Endodermal cell (in vitro differentiated cells): ENCODE results near the gene ZNF423. TPM values are rescaled to one million over a fixed set of nuclear protein-coding genes. Genes with fewer than 3 reads are reported as not detected.

ENCODE experiments used
- DNase-seq: peaks from one replicate; pipeline ENCODE4 v3.0.0-alpha.2; 2017
- H3K27ac ChIP-seq: 2 replicates; pipeline ENCODE4 v1.5.1; 2013; ENCODE audit warnings: mild to moderate bottlenecking, low read depth, low read length, moderate library complexity
- H3K27me3 ChIP-seq: 2 replicates; pipeline ENCODE4 v1.6.1; 2013; ENCODE audit warnings: mild to moderate bottlenecking, low read length, moderate library complexity; ENCODE audit not compliant: insufficient read depth, control insufficient read depth, poor library complexity, severe bottlenecking
- H3K36me3 ChIP-seq: 2 replicates; pipeline ENCODE4 v1.7.0; 2013; ENCODE audit warnings: mild to moderate bottlenecking, low read length, moderate library complexity; ENCODE audit not compliant: control insufficient read depth, insufficient read depth
- H3K4me1 ChIP-seq: one replicate; pipeline ENCODE4 v1.7.0; 2013; ENCODE audit warnings: low read length; ENCODE audit not compliant: control insufficient read depth, insufficient read depth
- H3K4me3 ChIP-seq: 2 replicates; pipeline ENCODE4 v1.5.1; 2013; ENCODE audit warnings: mild to moderate bottlenecking, low read length, moderate library complexity
- H3K9ac ChIP-seq: 2 replicates; pipeline ENCODE4 v1.6.1; 2013; ENCODE audit warnings: mild to moderate bottlenecking, low read length, moderate library complexity; ENCODE audit not compliant: poor library complexity, severe bottlenecking; ENCODE audit errors: extremely low read depth
- H3K9me3 ChIP-seq: 2 replicates; pipeline ENCODE4 v1.6.1; 2013; ENCODE audit warnings: mild to moderate bottlenecking, low read length, moderate library complexity; ENCODE audit not compliant: control insufficient read depth
- H3K27ac Mint-ChIP-seq: 2 replicates; pipeline ENCODE4 v1.8.0; 2020; ENCODE audit warnings: mixed read lengths
- H3K27me3 Mint-ChIP-seq: 2 replicates; pipeline ENCODE4 v1.8.0; 2021; ENCODE audit warnings: mild to moderate bottlenecking, mixed read lengths; ENCODE audit not compliant: insufficient read depth
- H3K36me3 Mint-ChIP-seq: 2 replicates; pipeline ENCODE4 v1.8.0; 2020; ENCODE audit warnings: low read depth, mixed read lengths
- H3K4me1 Mint-ChIP-seq: 2 replicates; pipeline ENCODE4 v1.8.0; 2020; ENCODE audit warnings: mixed read lengths
- H3K4me3 Mint-ChIP-seq: 2 replicates; pipeline ENCODE4 v1.8.0; 2020; ENCODE audit warnings: mild to moderate bottlenecking, moderate library complexity, mixed read lengths
- H3K9me3 Mint-ChIP-seq: 2 replicates; pipeline ENCODE4 v1.8.0; 2020; ENCODE audit warnings: mild to moderate bottlenecking, mixed read lengths
- CTCF ChIP-seq: fragments of 200-600 bp; sonication (generic); conservative IDR thresholded peaks from 2 replicates; pipeline ENCODE4 v1.5.0; 2021; ENCODE audit warnings: antibody characterized with exemption, mild to moderate bottlenecking
- WGBS, 2 experiments: methylation state at CpG; one replicate each; pipeline versions ENCODE4 v1.1.5 to v1.1.7; 2013; ENCODE audit warnings: missing lambda C conversion rate in 2 of 2, mixed read lengths in 1 of 2; ENCODE audit not compliant: insufficient coverage in 1 of 2, insufficient read length in 1 of 2; 5-methylcytosine and 5-hydroxymethylcytosine counted together
- total RNA-seq, 2 donors: library from RNA; stranded (reverse); fragmentation: NEBNext Ultra II Directional in 1 of 2; extraction: Animal tissue kit (Norgen Biotek cat#: 25700) in 1 of 2; gene quantifications; 2 replicates in 1 of 2; 3 replicates in 1 of 2; pipeline ENCODE4 v1.2.1, GENCODE V29; 2021

ZNF423 gene
- total RNA-seq, 2 donors from 2014 or later, result 30.3 to 41.9 TPM

GRCh38 chr16:49658531-49658930 lies 197.4 kb downstream of the ZNF423 start:
- Mint-ChIP-seq H3K9me3 (no peaks in the 10 kb centered on the region), H3K4me1 (peaks cover 5% of the 10 kb centered on the region), H3K27me3 (no peaks in the 10 kb centered on the region), H3K4me3 (no peak overlapping the region), H3K36me3 (no peaks in the 10 kb centered on the region), H3K27ac (no peak overlapping the region)
- no peaks in the 10 kb centered on the region for H3K4me1 ChIP-seq
- H3K27ac ChIP-seq, result no peak overlapping the region
- H3K27me3 ChIP-seq, result no peaks in the 10 kb centered on the region
- H3K9ac ChIP-seq, result no peak overlapping the region
- no peaks in the 10 kb centered on the region for H3K9me3 ChIP-seq
- H3K4me3 ChIP-seq, result no peak overlapping the region
- DNase-seq, result no peak
- TF ChIP-seq CTCF, result no peak
- no peaks in the 10 kb centered on the region for H3K36me3 ChIP-seq
- WGBS, 2 experiments, result 75 to 88% methylated on average over 2 to 8 of the region's 8 CpGs

- Mint-ChIP-seq H3K4me1 (peaks cover 5% of the 10 kb centered on the region), H3K27me3 (no peaks in the 10 kb centered on the region), H3K36me3 (no peaks in the 10 kb centered on the region), H3K27ac (no peak overlapping the region), H3K4me3 (no peak overlapping the region), H3K9me3 (no peaks in the 10 kb centered on the region)
- no peak for TF ChIP-seq CTCF
- Histone ChIP-seq H3K27me3 (no peaks in the 10 kb centered on the region), H3K9me3 (no peaks in the 10 kb centered on the region), H3K36me3 (no peaks in the 10 kb centered on the region), H3K4me3 (no peak overlapping the region), H3K27ac (peak overlapping the region; percentile 22), H3K4me1 (no peaks in the 10 kb centered on the region), H3K9ac (no peak overlapping the region)
- 93 to 100% methylated on average over 4 to 11 of the region's 11 CpGs for WGBS, 2 experiments
- DNase-seq, result no peak
Observed at GRCh38 chr16:49657736-49658465, 198.0 kb downstream of the ZNF423 start.

GRCh38 chr16:49654425-49654824 lies 201.5 kb downstream of the ZNF423 start:
- H3K27me3 Mint-ChIP-seq, result no peaks in the 10 kb centered on the region
- Histone ChIP-seq H3K4me1 (no peaks in the 10 kb centered on the region), H3K27ac (no peak overlapping the region), H3K36me3 (no peaks in the 10 kb centered on the region), H3K4me3 (no peak overlapping the region), H3K27me3 (no peaks in the 10 kb centered on the region), H3K9me3 (peaks cover under 1% of the 10 kb centered on the region), H3K9ac (no peak overlapping the region)
- H3K4me3 Mint-ChIP-seq, result no peak overlapping the region
- H3K4me1 Mint-ChIP-seq, result peaks cover 4% of the 10 kb centered on the region
- WGBS, 2 experiments, result 94 to 95% methylated on average over 4 of the region's 4 CpGs
- DNase-seq, result no peak
- no peak overlapping the region for H3K27ac Mint-ChIP-seq
- no peaks in the 10 kb centered on the region for H3K36me3 Mint-ChIP-seq
- peaks cover 2% of the 10 kb centered on the region for H3K9me3 Mint-ChIP-seq
- TF ChIP-seq CTCF, result no peak
